Loucy (cell line): ENCODE measurements around the gene CNTN5.

Experiments
- EZH2phosphoT487 ChIP-seq: fragments of 200-600 bp; IDR thresholded peaks from 2 replicates; pipeline ENCODE4 v1.6.1; 2018; ENCODE audit warnings: antibody characterized with exemption, mild to moderate bottlenecking, moderate library complexity, borderline replicate concordance
- TF ChIP-seq, protein P1 (sequence below): fragments of 200-600 bp; sonication (generic); conservative IDR thresholded peaks from 2 replicates; pipeline ENCODE4 v1.5.1; 2014; ENCODE audit warnings: mild to moderate bottlenecking, antibody characterized with exemption, low read length

DNA sequence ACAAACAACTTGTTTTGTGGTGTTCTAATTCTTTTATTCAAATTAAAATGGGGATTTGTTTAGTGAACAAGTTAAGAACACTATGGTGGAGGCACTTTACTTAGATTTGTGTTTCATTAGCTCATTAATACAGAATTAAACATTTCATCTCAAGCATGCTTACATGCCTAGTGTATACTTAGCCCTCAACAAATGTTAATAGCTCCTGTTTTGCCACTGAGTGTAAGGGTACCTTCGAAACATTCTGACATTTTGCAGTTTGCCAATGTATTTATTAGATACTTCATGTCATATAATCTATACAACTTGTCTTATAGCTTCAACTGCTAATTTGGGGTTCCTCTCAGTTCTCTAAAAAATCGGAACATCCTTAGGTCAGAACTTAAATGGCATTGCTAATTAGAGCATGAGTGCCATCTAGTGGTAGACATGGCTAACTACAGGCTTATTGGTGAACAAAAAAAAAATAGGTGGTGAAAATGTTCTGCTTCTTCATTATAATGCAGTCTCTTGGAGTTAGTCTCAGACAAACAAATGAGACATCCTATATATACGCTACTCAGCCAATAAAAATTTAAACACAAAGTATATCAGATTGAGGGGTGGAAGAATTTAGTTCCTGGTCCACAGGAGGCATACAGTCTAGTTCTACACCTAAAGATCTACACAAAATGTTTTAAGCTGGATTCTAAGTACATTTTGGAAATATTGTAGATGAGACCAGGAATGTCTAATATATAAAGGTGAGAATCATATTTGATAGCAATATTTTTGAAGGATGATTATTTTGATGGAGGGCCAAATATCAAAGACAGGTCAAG lies 4.9 kb upstream of the CNTN5 start:
- TF ChIP-seq, protein P1, sequence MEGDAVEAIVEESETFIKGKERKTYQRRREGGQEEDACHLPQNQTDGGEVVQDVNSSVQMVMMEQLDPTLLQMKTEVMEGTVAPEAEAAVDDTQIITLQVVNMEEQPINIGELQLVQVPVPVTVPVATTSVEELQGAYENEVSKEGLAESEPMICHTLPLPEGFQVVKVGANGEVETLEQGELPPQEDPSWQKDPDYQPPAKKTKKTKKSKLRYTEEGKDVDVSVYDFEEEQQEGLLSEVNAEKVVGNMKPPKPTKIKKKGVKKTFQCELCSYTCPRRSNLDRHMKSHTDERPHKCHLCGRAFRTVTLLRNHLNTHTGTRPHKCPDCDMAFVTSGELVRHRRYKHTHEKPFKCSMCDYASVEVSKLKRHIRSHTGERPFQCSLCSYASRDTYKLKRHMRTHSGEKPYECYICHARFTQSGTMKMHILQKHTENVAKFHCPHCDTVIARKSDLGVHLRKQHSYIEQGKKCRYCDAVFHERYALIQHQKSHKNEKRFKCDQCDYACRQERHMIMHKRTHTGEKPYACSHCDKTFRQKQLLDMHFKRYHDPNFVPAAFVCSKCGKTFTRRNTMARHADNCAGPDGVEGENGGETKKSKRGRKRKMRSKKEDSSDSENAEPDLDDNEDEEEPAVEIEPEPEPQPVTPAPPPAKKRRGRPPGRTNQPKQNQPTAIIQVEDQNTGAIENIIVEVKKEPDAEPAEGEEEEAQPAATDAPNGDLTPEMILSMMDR, result peak; percentile 93
- TF ChIP-seq EZH2phosphoT487, result no peak
